ENCODE results near the gene KHDRBS2.

GRCh38 chr6:62129127-62129526, 156.9 kb downstream of the KHDRBS2 start:
- TF ChIP-seq CTCF (IDR thresholded peaks at IDR 0.05) (no peak), EP300 (IDR thresholded peaks at IDR 0.05) (no peak), POLR2AphosphoS5 (IDR thresholded peaks at IDR 0.05) (no peak)
